Kidney epithelial cell (primary cell): Measurements from ENCODE around the gene LAMB3. TPM values are rescaled to one million over a fixed set of nuclear protein-coding genes. Genes with fewer than 3 reads are reported as not detected.

Experiments
- DNase-seq: peaks from one replicate; pipeline ENCODE4 v3.0.0-alpha.2; 2010; ENCODE audit warnings: low read depth
- H3K27me3 ChIP-seq: 2 replicates; pipeline ENCODE4 v1.6.0; 2011; ENCODE audit warnings: low read length; ENCODE audit not compliant: control insufficient read depth, insufficient read depth
- H3K36me3 ChIP-seq: 2 replicates; pipeline ENCODE4 v1.5.1; 2011; ENCODE audit warnings: low read length; ENCODE audit not compliant: control insufficient read depth, insufficient read depth
- H3K4me3 ChIP-seq: 2 replicates; pipeline ENCODE4 v1.5.1; 2011; ENCODE audit warnings: low read depth, mild to moderate bottlenecking, control low read depth, low read length
- CTCF ChIP-seq: IDR thresholded peaks from 2 replicates; pipeline ENCODE4 v1.5.1; 2011; ENCODE audit warnings: mild to moderate bottlenecking, moderate library complexity, low read length, control low read depth, inconsistent platforms; ENCODE audit not compliant: insufficient read depth, poor library complexity, severe bottlenecking
- total RNA-seq: library from RNA; depleted of rRNA; stranded (reverse); fragments of >200 nt; gene quantifications from 2 replicates; pipeline ENCODE4 v1.2.3, GENCODE V29; 2015

LAMB3 gene
- total RNA-seq, 1 donor from 2014 or later: 343 TPM

GRCh38 chr1:209587789-209588188 lies 64.4 kb downstream of the LAMB3 start:
- peaks cover 5% of the 10 kb centered on the region for H3K27me3 ChIP-seq
- H3K4me3 ChIP-seq: no peak overlapping the region
- no peaks in the 10 kb centered on the region for H3K36me3 ChIP-seq
- TF ChIP-seq CTCF: no peak
- no peak for DNase-seq

GRCh38 chr1:209586221-209586740 lies 65.9 kb downstream of the LAMB3 start:
- DNase-seq: no peak
- H3K27me3 ChIP-seq: peaks cover 5% of the 10 kb centered on the region
- H3K36me3 ChIP-seq: no peaks in the 10 kb centered on the region
- no peak overlapping the region for H3K4me3 ChIP-seq
- TF ChIP-seq CTCF: no peak

GRCh38 chr1:209585672-209586071 lies 66.6 kb downstream of the LAMB3 start:
- H3K36me3 ChIP-seq: no peaks in the 10 kb centered on the region
- peak; percentile 6 for TF ChIP-seq CTCF
- peaks cover 5% of the 10 kb centered on the region for H3K27me3 ChIP-seq
- H3K4me3 ChIP-seq: peak overlapping the region; percentile 8
- no peak for DNase-seq

- Histone ChIP-seq H3K4me3 (no peak overlapping the region), H3K27me3 (peaks cover 5% of the 10 kb centered on the region), H3K36me3 (no peaks in the 10 kb centered on the region)
- DNase-seq: no peak
- TF ChIP-seq CTCF: no peak
These were observed 67.0 kb downstream of the LAMB3 start for GRCh38 chr1:209585197-209585596.

- Histone ChIP-seq H3K27me3 (peaks cover 5% of the 10 kb centered on the region), H3K36me3 (no peaks in the 10 kb centered on the region), H3K4me3 (peak overlapping the region; percentile 24)
- no peak for DNase-seq
- TF ChIP-seq CTCF: no peak
These were observed 68.0 kb downstream of the LAMB3 start for GRCh38 chr1:209584231-209584672.

- peaks cover 5% of the 10 kb centered on the region for H3K27me3 ChIP-seq
- peak; percentile 45 for DNase-seq
These were observed 68.8 kb downstream of the LAMB3 start, which contains the start of gene CAMK1G for GRCh38 chr1:209583408-209583807. CAMK1G (plus strand) TSS chr1:209583714; CDS start chr1:209594984, 11,270 bp downstream.

More at GRCh38 chr1:209583408-209583807, 68.8 kb downstream of the LAMB3 start, which contains the start of gene CAMK1G:
- H3K36me3 ChIP-seq: no peaks in the 10 kb centered on the region
- peak within 1 kb of the TSS; percentile 24 for H3K4me3 ChIP-seq
- TF ChIP-seq CTCF: no peak
